Motor neuron (in vitro differentiated cells): ENCODE data around the gene ARFIP1. TPM values are rescaled to one million over a fixed set of nuclear protein-coding genes. Genes with fewer than 3 reads are reported as not detected.

Experiments
- ATAC-seq, 8 experiments: fragments of 200-7000 bp; cut with Tn5 transposase; replicated peaks in 6 of 8; 2 replicates each; pipeline ENCODE4 v1.8.0; 2021; ENCODE audit warnings: mild to moderate bottlenecking in 8 of 8, moderate library complexity in 8 of 8
- H3K27ac ChIP-seq, 2 donors: fragments of 250-450 bp; sonication (Bioruptor Pico); 2 replicates each; pipeline ENCODE4 v1.9.0; 2021; ENCODE audit warnings: antibody characterized with exemption in 2 of 2, mild to moderate bottlenecking in 2 of 2, moderate library complexity in 1 of 2
- H3K4me1 ChIP-seq, 2 donors: fragments of 250-450 bp; sonication (Bioruptor Pico); replicated peaks in 1 of 2; 2 replicates each; pipeline ENCODE4 v1.6.1; 2021; ENCODE audit warnings: antibody characterized with exemption in 2 of 2, mild to moderate bottlenecking in 2 of 2, moderate library complexity in 1 of 2
- H3K4me3 ChIP-seq, 5 donors: fragments of 250-450 bp; sonication (Bioruptor Pico); 2 replicates each; pipeline ENCODE4 v1.9.0; 2021; ENCODE audit warnings: antibody characterized with exemption in 5 of 5, mild to moderate bottlenecking in 5 of 5, moderate library complexity in 4 of 5
- WGBS, 10 experiments: fragments of 450-650 bp; shearing (Covaris generic); methylation state at CpG; one replicate each; pipeline ENCODE4 v1.0.0; 2022; 5-methylcytosine and 5-hydroxymethylcytosine counted together
- in situ Hi-C, 9 experiments: fragments of 400-800 bp; cut with MboI; loops; one replicate each; pipeline ENCODE4 v1.15.0; 2021; ENCODE audit warnings: low sequenced_read_pairs in 9 of 9, low pct_unique_long_range_greater_than_20kb in 2 of 9; ENCODE audit not compliant: unreplicated experiment in 9 of 9
- total RNA-seq, 8 experiments: library from RNA; unstranded; fragments of 300-600 nt; gene quantifications; 2 replicates each; pipeline versions ENCODE4 v1.2.3 to v1.2.4, GENCODE V29; 2022

ARFIP1 gene
- total RNA-seq, 8 experiments from 2014 or later: 20.6 to 41.9 (median 29.7) TPM

DNA sequence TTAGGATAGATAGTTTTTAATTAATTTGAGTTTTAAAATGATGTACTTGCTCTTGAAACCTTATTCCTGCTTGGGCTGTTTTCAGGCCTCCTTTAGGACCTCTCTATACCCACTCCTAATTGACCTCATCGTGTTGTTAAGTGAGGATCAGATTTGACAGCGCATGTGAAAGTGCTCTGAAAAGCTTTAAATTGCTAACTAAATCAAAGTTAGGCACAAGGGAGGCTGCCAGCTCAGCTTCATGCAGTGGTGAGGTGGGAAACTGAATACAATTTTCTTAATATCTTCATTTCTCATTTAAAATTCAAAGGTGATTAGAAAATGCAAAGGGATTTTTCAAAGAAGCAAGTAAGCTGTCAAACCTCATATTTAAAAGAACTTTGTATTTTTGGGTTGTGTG, 176.4 kb downstream of the ARFIP1 start:
- ATAC-seq: peak in 3 of 8 experiments; percentile 20 to 24 (median 22)

DNA sequence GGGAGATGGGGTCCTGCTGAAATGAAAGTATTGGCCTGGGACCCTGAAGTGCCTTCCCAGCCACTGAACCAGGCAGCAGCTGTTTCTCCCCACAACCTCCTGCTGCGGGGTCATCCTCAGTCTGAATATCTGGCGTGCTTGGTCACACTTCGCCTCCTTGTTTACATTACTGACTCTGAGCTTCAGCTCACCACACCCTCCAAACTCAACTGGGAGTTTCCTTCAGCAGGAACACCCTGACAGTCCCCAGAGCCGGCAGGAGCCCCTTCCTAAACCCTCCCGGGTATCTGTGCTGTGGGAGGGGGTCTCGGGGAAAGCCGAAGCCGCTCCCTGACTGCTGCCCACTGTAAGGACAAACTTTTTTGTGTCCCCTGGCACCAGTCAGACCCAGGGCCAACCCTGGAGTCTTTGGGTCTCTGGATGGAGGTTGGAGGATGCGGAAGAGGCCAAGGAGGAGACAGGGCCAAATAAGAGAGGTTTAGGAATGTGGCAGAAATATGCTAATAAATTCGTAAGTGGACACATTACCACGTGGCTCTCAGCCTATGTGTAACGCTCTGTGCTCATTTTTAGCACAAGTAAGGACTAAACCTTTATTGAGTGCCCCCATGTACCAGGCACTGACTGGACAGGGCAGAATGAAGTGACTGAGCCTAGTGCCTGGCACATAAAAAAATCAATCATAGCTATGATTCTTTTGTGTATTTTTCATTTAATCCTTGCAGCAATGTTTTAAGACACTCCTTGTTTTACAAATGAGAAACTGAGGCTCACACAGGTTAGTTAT, 177.1 kb downstream of the ARFIP1 start:
- no peak overlapping the region for H3K27ac ChIP-seq
- in situ Hi-C loops: no loop called here
- H3K4me1 ChIP-seq: peaks cover 14 to 15% of the 10 kb centered on the region in 2 donors
- H3K4me3 ChIP-seq: no peak overlapping the region
- 38 to 92% (median 68%) methylated on average over 1 to 9 of the region's 12 CpGs; no CpG with 5 or more reads in 2 of the 10 experiments for WGBS, 10 experiments
- peak in 5 of 8 experiments; percentile 21 to 96 (median 89) for ATAC-seq

More for the DNA sequence above, 176.4 kb downstream of the ARFIP1 start:
- in situ Hi-C loops: no loop called here
- 0 to 60% (median 36%) methylated on average over 1 to 2 of the region's 2 CpGs; no CpG with 5 or more reads in 2 of the 10 experiments for WGBS, 10 experiments
- H3K4me3 ChIP-seq: no peak overlapping the region
- H3K27ac ChIP-seq: no peak overlapping the region
- peaks cover 19 to 20% of the 10 kb centered on the region in 2 donors for H3K4me1 ChIP-seq

DNA sequence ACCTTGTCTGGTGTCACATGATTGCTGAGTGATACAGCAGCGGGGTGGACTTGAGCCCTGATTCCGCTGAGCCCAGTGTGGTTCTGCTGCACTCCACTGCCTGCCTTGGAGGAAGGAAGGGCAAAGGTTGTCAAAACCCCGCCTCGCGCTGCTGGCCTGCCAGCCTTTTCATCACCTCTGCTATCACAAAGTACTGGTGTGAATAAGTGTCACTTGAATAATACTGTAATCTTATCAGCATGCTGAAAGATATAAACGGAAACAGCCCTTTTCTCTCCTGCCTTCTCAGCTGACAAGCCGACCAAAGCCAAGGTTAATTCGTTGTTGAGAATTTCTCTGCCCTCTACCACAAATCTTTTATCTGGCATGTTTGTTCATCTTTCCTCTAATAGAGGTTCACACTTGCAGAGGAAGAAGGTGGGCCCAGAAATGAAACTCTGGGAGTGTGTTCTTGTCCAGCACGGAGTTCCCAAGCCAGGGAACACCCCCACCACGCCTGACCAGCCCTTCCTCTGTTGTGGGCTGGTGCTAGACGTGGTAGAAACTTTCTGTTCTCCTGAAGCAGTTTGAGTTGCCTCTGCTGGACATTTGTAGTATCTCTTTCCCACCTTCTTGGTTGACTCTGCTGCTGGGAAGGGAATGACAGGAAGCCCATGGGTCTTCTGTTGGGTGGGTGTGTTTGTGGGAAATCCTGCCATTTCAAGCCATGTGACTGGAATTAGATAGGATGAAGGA, 177.8 kb downstream of the ARFIP1 start:
- no peak overlapping the region for H3K4me3 ChIP-seq
- 10 to 100% (median 79%) methylated on average over 2 to 8 of the region's 11 CpGs; no CpG with 5 or more reads in 1 of the 10 experiments for WGBS, 10 experiments
- in situ Hi-C loops: no loop called here
- peaks cover 14 to 15% of the 10 kb centered on the region in 2 donors for H3K4me1 ChIP-seq
- H3K27ac ChIP-seq: no peak overlapping the region
- peak in 5 of 8 experiments; percentile 11 to 49 (median 45) for ATAC-seq

DNA sequence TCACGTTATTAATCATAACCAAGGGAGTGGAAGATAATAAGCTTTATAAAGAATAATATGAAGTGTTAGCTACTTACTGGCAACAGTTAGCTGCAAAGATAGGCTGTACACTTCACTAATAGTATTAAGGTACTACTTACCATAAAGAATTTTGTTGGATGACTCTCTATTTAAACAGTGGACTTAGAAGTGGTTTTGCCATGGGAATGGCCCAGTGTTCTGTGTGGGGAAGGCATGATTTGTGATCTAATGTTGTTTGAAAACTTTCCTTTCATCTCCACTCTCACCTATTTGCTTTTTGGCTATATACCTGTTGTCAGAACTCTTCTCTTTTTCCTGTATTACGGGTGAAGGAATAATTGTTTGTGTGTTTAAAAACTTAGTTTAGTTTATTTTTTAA, 179.3 kb downstream of the ARFIP1 start:
- no peak overlapping the region for H3K27ac ChIP-seq
- in situ Hi-C loops: no loop called here
- WGBS, 10 experiments: 82 to 100% (median 98%) methylated on average over 1 to 2 of the region's 2 CpGs
- no peak overlapping the region for H3K4me3 ChIP-seq
- H3K4me1 ChIP-seq: peaks cover 14 to 15% of the 10 kb centered on the region in 2 donors
- ATAC-seq: no peak

DNA sequence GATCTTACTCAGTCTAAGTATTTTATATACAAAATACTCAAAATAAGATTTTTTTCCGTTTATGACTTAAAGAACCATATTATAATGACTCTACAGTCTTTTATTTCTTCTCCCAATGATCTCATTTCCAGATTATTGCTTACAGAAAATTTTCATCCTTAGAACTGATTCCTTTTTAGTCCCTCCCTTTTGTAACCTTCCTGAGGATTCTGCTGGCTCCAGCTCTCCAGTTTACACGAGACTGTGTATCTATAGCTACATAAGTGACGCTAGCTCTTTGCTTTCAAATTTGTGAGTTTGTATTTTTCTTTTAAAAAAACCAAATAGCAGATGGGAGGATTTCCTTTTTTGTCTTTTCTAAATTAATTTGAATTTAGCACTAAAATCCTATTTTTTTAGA, 180.3 kb downstream of the ARFIP1 start:
- H3K4me3 ChIP-seq: no peak overlapping the region
- H3K4me1 ChIP-seq: peaks cover 14 to 15% of the 10 kb centered on the region in 2 donors
- H3K27ac ChIP-seq: no peak overlapping the region
- 83 to 100% (median 97%) methylated on average over 2 to 3 of the region's 3 CpGs for WGBS, 10 experiments
- in situ Hi-C loops: no loop called here
- ATAC-seq: no peak

DNA sequence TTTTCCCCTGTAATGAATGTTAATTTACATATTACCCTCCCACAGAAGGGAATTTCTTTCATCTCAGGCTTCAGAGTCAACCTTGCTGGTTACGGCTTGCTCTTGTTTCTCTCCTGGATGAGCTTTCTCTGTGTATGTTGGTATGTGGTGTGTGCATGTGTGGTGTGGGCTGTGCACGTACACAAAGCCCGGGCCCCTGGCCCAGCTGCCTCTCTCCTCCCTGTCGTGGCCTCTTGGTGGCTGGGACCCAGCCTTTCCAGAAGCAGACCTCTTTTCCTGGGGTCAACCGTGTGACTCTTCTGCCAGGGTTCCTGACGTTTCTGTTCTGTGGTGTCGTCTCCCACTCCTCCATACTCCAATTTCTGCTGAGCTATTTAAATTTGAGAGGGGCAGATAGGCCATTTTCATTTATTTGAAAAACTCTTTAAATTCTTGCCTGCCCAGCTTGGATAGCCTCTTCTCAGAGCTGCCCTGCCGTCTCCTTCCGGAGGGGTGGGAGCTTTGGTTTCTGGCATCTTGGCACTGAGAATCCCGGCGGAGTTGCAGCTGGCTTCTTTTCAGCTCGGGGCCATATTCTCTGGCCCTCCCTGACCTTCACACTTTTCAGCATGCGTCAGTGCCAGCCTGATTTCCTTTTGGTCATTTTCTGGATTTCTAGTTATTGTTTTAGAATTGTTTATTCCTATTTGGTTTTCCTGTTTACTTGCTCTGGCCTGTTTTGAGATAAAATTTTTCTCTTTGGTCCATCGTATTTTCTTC, 181.4 kb downstream of the ARFIP1 start:
- H3K4me1 ChIP-seq: peaks cover 14 to 15% of the 10 kb centered on the region in 2 donors
- no peak overlapping the region for H3K27ac ChIP-seq
- in situ Hi-C loops: no loop called here
- WGBS, 10 experiments: 54 to 91% (median 83%) methylated on average over 3 to 9 of the region's 14 CpGs
- no peak overlapping the region for H3K4me3 ChIP-seq
- peak in 2 of 8 experiments; percentile 58 to 65 for ATAC-seq

DNA sequence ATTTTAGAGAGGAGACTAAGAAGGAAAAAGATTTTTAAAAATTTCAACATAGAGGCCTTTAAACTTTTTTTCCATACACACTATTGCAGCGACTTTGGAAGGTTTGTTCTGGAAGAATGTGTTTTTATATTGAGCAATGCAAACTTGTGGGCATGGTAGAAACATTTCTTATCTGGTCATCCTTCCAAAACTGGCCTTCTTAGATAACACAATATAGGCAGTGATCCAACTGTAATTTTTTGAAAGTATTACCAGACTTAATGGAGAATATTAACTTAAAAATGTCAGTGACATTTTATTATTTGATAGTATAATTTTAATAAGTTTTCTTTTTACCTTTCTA, 182.0 kb downstream of the ARFIP1 start:
- Histone ChIP-seq H3K4me1 (peaks cover 11 to 13% of the 10 kb centered on the region in 2 donors), H3K4me3 (no peak overlapping the region), H3K27ac (no peak overlapping the region)
- no peak for ATAC-seq
- 67 to 100% (median 83%) methylated on average over 1 of the region's 1 CpG; no CpG with 5 or more reads in 1 of the 10 experiments for WGBS, 10 experiments
- in situ Hi-C loops: no loop called here

Other genes starting within 250 kb of the ARFIP1 start
- gene FBXW7, start 243.9 kb upstream of the ARFIP1 start, total RNA-seq: 100 to 1,000 TPM in 1 of 8 experiments, 10 to 100 TPM in 7; 38.0 to 130 (median 68.5) TPM
- 1 to 10 TPM in 2 of 8 experiments, under 1 TPM in 6; 0.04 to 4.3 (median 0.23) TPM for gene TMEM154, start 100.0 kb upstream of the ARFIP1 start, total RNA-seq
- gene TIGD4, start 224 bp upstream of the ARFIP1 start, total RNA-seq: 1 to 10 TPM in 6 of 8 experiments, under 1 TPM in 2; 0.56 to 5.4 (median 2.4) TPM
- gene FHDC1, start 156.4 kb downstream of the ARFIP1 start, total RNA-seq: 10 to 100 TPM in 3 of 8 experiments, 1 to 10 TPM in 5; 1.9 to 14.6 (median 8.5) TPM